Epithelial cell of esophagus (primary cell): Measurements from ENCODE around the gene SH2D1B.
"Not testable (repeated sequence)": the region's sequence is repeated elsewhere in the genome, so short reads cannot be mapped to it uniquely, and the experiment has no call there.

Experiments used
- DNase-seq: peaks from one replicate; pipeline ENCODE4 v3.0.0; 2010; ENCODE audit warnings: low read depth
- H3K4me3 ChIP-seq: 2 replicates; pipeline ENCODE4 v1.5.1; 2011; ENCODE audit warnings: mild to moderate bottlenecking, low read length, control low read depth
- CTCF ChIP-seq: IDR thresholded peaks from 2 replicates; pipeline ENCODE4 v1.5.1; 2011; ENCODE audit warnings: low read depth, mild to moderate bottlenecking, low read length, control low read depth, inconsistent platforms; ENCODE audit not compliant: insufficient read depth; ENCODE audit errors: missing control alignments

SH2D1B gene

GRCh38 chr1:162353078-162353477 is 58.9 kb downstream of the SH2D1B start:
- no peak overlapping the region for H3K4me3 ChIP-seq
- DNase-seq = no peak
- TF ChIP-seq CTCF = no peak

- not testable (repeated sequence) for H3K4me3 ChIP-seq, DNase-seq
Measured at GRCh38 chr1:162351874-162352273, 60.1 kb downstream of the SH2D1B start.

- no peak for TF ChIP-seq CTCF
- DNase-seq = no peak
- no peak overlapping the region for H3K4me3 ChIP-seq
Measured at GRCh38 chr1:162351246-162351842, 60.6 kb downstream of the SH2D1B start.

GRCh38 chr1:162349635-162350330 is 62.2 kb downstream of the SH2D1B start:
- peak; percentile 84 for DNase-seq
- TF ChIP-seq CTCF = no peak
- no peak overlapping the region for H3K4me3 ChIP-seq

- no peak overlapping the region for H3K4me3 ChIP-seq
- DNase-seq = no peak
- no peak for TF ChIP-seq CTCF
Measured at GRCh38 chr1:162347281-162347680, 64.7 kb downstream of the SH2D1B start.
